GM12864 (cell line): ENCODE data around the gene RAB29.
"Not testable (repeated sequence)": the region's sequence is repeated elsewhere in the genome, so short reads cannot be mapped to it uniquely, and the experiment has no call there.

Source experiments
- DNase-seq: peaks from one replicate; pipeline ENCODE4 v3.0.0-alpha.2; 2011; ENCODE audit warnings: low read depth
- H3K4me3 ChIP-seq: 2 replicates; pipeline ENCODE4 v1.5.1; 2011; ENCODE audit warnings: mild to moderate bottlenecking, low read depth, low read length, control low read depth
- CTCF ChIP-seq: IDR thresholded peaks from 2 replicates; pipeline ENCODE4 v1.5.1; 2011; ENCODE audit warnings: low read depth, mild to moderate bottlenecking, moderate library complexity, low read length, control low read depth, inconsistent platforms; ENCODE audit errors: missing control alignments

RAB29 gene

DNA sequence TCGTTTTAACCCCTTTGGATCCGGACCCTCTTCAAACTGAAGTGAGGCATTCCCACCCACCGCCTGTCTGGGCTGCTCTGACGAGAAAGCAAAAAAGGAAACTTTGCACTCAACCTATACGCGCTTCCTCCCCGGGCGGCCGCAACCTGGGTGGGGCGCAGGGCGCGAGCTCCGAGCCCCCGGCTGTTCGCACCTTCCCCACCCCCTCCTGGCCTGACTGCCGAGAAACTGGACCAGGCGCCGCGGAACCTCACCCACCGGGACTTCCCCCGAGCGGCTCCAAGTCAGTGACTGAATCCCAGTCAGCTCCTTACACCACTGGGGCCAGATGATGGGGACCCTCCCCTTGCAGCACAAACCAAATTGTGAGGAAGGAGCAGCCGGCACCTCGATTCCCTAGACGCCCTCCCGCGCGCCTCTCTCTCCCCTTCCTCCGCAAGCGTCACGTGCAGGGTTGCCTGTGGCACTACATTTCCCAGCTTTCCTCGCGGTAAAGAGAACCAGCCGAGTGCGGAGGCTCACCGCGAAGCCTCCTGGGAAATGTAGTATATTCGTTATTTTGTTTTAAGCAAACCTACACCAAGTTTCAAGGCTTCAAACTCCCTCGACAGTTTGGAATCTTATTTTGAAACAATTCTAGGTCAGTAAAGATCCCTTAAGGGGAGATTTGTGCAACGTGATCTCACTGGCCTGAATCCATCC is at the start of gene RAB29:
Gene RAB29, minus strand, starts transcription at position 468 of the 702 bp plus-strand sequence. CDS start 526 bp downstream, outside the sequence.
- TF ChIP-seq CTCF, result no peak
- peak within 1 kb of the TSS; percentile 70 for H3K4me3 ChIP-seq
- DNase-seq, result peak; percentile 72

DNA sequence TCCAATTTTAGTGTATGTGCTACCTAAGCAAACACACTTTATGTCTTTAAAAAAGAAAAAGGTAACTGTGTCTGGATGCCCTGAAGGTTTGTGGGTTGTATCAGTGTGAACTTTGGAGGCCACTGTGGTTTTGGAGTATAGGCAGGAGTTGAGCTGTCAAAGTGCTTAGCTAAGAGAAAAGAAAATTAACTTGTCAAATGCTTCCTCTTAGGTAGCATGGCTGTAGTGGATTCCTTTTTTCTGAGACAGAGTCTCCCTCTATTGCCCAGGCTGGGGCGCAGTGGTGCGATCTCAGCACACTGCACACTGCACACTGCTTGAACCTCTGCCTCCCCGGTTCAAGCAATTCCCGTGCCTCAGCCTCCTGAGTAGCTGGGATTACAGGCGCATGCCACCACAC is 48.9 kb upstream of the RAB29 start:
- H3K4me3 ChIP-seq, result no peak overlapping the region
- no peak for DNase-seq
- no peak for TF ChIP-seq CTCF

- DNase-seq, H3K4me3 ChIP-seq: not testable (repeated sequence)
Measured at GRCh38 chr1:205823260-205823659, 48.0 kb upstream of the RAB29 start.

- no peak overlapping the region for H3K4me3 ChIP-seq
- DNase-seq, result no peak
- no peak for TF ChIP-seq CTCF
Measured at GRCh38 chr1:205822397-205822796, 47.1 kb upstream of the RAB29 start.

DNA sequence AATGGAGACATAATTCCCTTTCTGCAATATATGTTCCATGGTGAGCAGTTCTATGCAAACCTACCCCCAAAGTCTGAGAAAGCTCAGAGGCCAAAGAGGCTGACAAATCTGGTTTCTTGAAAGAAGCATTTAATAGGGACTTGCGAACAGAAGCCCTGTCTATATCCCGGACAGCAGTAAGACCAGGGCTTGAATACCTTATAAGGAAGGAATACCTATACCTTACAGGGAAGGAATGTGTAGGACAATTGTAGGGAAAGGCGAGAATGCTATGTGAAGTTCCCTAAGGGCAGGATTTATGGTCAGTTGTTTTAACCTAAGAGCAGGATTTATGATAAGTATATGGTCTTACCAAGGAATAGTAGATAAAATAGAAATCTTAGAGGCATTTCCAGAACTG is 42.7 kb upstream of the RAB29 start:
- DNase-seq, result no peak
- no peak overlapping the region for H3K4me3 ChIP-seq
- no peak for TF ChIP-seq CTCF

DNA sequence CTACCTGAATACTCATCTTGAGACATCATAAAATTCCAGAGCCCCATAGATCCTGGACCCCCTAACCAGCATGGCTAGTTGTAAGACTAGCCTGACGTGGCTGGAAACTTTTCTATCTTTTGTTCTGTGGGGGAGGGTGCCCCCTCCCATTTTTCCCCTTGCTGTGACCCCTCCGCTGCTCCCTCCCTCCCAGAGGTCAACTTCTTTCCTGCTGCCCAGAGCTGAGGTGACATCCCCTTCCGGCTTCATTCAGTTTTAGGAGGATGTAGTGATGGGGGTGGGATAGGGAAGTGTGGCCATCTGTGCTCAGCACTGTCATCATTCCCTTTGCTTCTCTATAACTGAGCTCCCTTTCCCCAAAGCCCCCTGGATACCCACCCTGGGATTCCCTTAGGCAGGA is 42.1 kb upstream of the RAB29 start:
- H3K4me3 ChIP-seq, result no peak overlapping the region
- no peak for TF ChIP-seq CTCF
- DNase-seq, result no peak

GRCh38 chr1:205813755-205814058 is 38.4 kb upstream of the RAB29 start:
- H3K4me3 ChIP-seq, result peak overlapping the region; percentile 58
- no peak for TF ChIP-seq CTCF
- DNase-seq, result no peak
